Neural cell (in vitro differentiated cells): ENCODE results near the gene PAEP. TPM values are rescaled to one million over a fixed set of nuclear protein-coding genes. Genes with fewer than 3 reads are reported as not detected.

ENCODE experiments used
- H2AFZ ChIP-seq: fragments of 200-600, 300-800 bp; sonication (generic), shearing (Covaris generic); 2 replicates; pipeline ENCODE4 v1.6.0; 2014; ENCODE audit warnings: low read depth, mild to moderate bottlenecking, antibody characterized with exemption, low read length, moderate library complexity
- H3F3A ChIP-seq: fragments of 200-600 bp; shearing (Covaris generic); 2 replicates; pipeline ENCODE4 v1.6.1; 2016; ENCODE audit warnings: mild to moderate bottlenecking, moderate library complexity, mixed read lengths, antibody characterized with exemption, low read length; ENCODE audit not compliant: insufficient read depth, poor library complexity, severe bottlenecking
- H3K27ac ChIP-seq: fragments of 200-600, 300-800 bp; sonication (generic), shearing (Covaris generic); 2 replicates; pipeline ENCODE4 v1.5.1; 2014; ENCODE audit warnings: mild to moderate bottlenecking, low read length, moderate library complexity
- H3K27me3 ChIP-seq: fragments of 300-800, 200-600 bp; sonication (generic), shearing (Covaris generic); 2 replicates; pipeline ENCODE4 v1.6.0; 2014; ENCODE audit warnings: mild to moderate bottlenecking, low read depth, low read length, moderate library complexity; ENCODE audit not compliant: insufficient read depth
- H3K36me3 ChIP-seq: fragments of 300-800, 200-600 bp; sonication (generic), shearing (Covaris generic); 2 replicates; pipeline ENCODE4 v1.5.1; 2014; ENCODE audit warnings: mild to moderate bottlenecking, antibody characterized with exemption, low read length, moderate library complexity; ENCODE audit not compliant: insufficient read depth
- H3K4me2 ChIP-seq: fragments of 300-800, 200-600 bp; sonication (generic), shearing (Covaris generic); 2 replicates; pipeline ENCODE4 v1.6.0; 2014; ENCODE audit warnings: mild to moderate bottlenecking, low read length
- H3K4me3 ChIP-seq: fragments of 300-800, 200-600 bp; sonication (generic), shearing (Covaris generic); 2 replicates; pipeline ENCODE4 v1.5.1; 2014; ENCODE audit warnings: mild to moderate bottlenecking, low read length, moderate library complexity
- H3K79me2 ChIP-seq: fragments of 200-600 bp; shearing (Covaris generic); replicated peaks from 2 replicates; pipeline ENCODE4 v1.6.0; 2014; ENCODE audit warnings: mild to moderate bottlenecking, low read length, moderate library complexity; ENCODE audit not compliant: insufficient read depth
- H3K9ac ChIP-seq: fragments of 300-800, 200-600 bp; sonication (generic), shearing (Covaris generic); 2 replicates; pipeline ENCODE4 v1.6.1; 2016; ENCODE audit warnings: mild to moderate bottlenecking, low read length, mixed read lengths
- H3K9me2 ChIP-seq: fragments of 200-600 bp; shearing (Covaris generic); 2 replicates; pipeline ENCODE4 v1.6.1; 2016; ENCODE audit warnings: mild to moderate bottlenecking, low read length, mixed read lengths; ENCODE audit not compliant: insufficient read depth
- H3K9me3 ChIP-seq: fragments of 200-600, 300-800 bp; sonication (generic), shearing (Covaris generic); 2 replicates; pipeline ENCODE4 v1.6.1; 2016; ENCODE audit warnings: mild to moderate bottlenecking, mixed run types, low read length, moderate library complexity, mixed read lengths
- H4K20me1 ChIP-seq: fragments of 200-600 bp; shearing (Covaris generic); 2 replicates; pipeline ENCODE4 v1.6.1; 2016; ENCODE audit warnings: mild to moderate bottlenecking, mixed run types; ENCODE audit not compliant: insufficient read depth
- EP300 ChIP-seq: fragments of 450-650 bp; conservative IDR thresholded peaks from 2 replicates; pipeline ENCODE4 v1.6.1; 2014; ENCODE audit warnings: antibody characterized with exemption, mild to moderate bottlenecking, moderate library complexity; ENCODE audit not compliant: poor library complexity, severe bottlenecking
- EZH2 ChIP-seq: fragments of 200-600, 300-800 bp; shearing (Covaris generic), sonication (generic); IDR thresholded peaks from 2 replicates; pipeline ENCODE4 v1.6.1; 2014; ENCODE audit warnings: antibody characterized with exemption, low read length, borderline replicate concordance, mild to moderate bottlenecking; ENCODE audit not compliant: insufficient read depth, poor library complexity, severe bottlenecking
- MXI1 ChIP-seq: fragments of 450-650 bp; conservative IDR thresholded peaks from 2 replicates; pipeline ENCODE4 v1.6.1; 2014; ENCODE audit warnings: antibody characterized with exemption, mild to moderate bottlenecking; ENCODE audit not compliant: poor library complexity, severe bottlenecking
- POLR2AphosphoS5 ChIP-seq: IDR thresholded peaks from 2 replicates; pipeline ENCODE4 v1.6.1; 2012
- RAD21 ChIP-seq: fragments of 450-650 bp; conservative IDR thresholded peaks from 2 replicates; pipeline ENCODE4 v1.6.1; 2014; ENCODE audit warnings: antibody characterized with exemption, mild to moderate bottlenecking, moderate library complexity
- SMC3 ChIP-seq: fragments of 450-650 bp; conservative IDR thresholded peaks from 2 replicates; pipeline ENCODE4 v1.6.1; 2014; ENCODE audit warnings: antibody characterized with exemption, mild to moderate bottlenecking, moderate library complexity; ENCODE audit not compliant: poor library complexity
- TAF1 ChIP-seq: IDR thresholded peaks from 2 replicates; pipeline ENCODE4 v1.6.1; 2012; ENCODE audit warnings: low read depth
- polyA plus RNA-seq: library from polyadenylated mRNA; depleted of rRNA; stranded (reverse); fragments of >200 nt; gene quantifications from 2 replicates; pipeline ENCODE4 v1.2.3, GENCODE V29; 2014
- TF ChIP-seq, protein P1 (sequence below): fragments of 450-650 bp; IDR thresholded peaks from 2 replicates; pipeline ENCODE4 v1.5.1; 2014; ENCODE audit warnings: antibody characterized with exemption, mild to moderate bottlenecking, moderate library complexity; ENCODE audit not compliant: poor library complexity, severe bottlenecking
- TF ChIP-seq, protein P2 (sequence below): IDR thresholded peaks from 2 replicates; pipeline ENCODE4 v1.6.1; 2012; ENCODE audit warnings: borderline replicate concordance

The PAEP gene
- polyA plus RNA-seq, 1 donor from 2014 or later = not detected

DNA sequence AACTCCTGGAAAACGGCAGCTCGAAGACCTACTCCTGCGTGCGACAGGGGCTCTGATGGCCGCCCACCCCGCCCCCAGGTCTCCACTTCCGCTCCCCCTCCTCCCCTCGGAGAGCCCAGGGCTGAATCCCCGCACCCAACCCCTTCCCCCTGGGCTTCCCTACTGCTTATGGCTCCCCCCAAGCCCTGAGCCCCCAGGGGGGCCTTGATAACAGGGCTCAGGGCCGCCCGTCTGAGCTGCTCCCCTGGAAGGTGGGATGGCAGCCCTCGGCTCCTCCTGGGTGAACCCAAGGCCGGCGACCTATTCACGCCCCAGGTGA is 47.4 kb downstream of the PAEP start:
- Histone ChIP-seq H3K27me3 (no peaks in the 10 kb centered on the region), H3F3A (no peaks in the 10 kb centered on the region), H3K9ac (no peak overlapping the region), H3K4me2 (no peak overlapping the region), H3K9me3 (no peaks in the 10 kb centered on the region), H3K4me3 (no peak overlapping the region), H3K36me3 (no peaks in the 10 kb centered on the region), H2AFZ (no peak overlapping the region), H4K20me1 (no peaks in the 10 kb centered on the region), H3K27ac (no peak overlapping the region), H3K79me2 (no peaks in the 10 kb centered on the region), H3K9me2 (no peaks in the 10 kb centered on the region)
- no peak for TF ChIP-seq EZH2
- no peak for TF ChIP-seq EP300
- TF ChIP-seq, protein P1, sequence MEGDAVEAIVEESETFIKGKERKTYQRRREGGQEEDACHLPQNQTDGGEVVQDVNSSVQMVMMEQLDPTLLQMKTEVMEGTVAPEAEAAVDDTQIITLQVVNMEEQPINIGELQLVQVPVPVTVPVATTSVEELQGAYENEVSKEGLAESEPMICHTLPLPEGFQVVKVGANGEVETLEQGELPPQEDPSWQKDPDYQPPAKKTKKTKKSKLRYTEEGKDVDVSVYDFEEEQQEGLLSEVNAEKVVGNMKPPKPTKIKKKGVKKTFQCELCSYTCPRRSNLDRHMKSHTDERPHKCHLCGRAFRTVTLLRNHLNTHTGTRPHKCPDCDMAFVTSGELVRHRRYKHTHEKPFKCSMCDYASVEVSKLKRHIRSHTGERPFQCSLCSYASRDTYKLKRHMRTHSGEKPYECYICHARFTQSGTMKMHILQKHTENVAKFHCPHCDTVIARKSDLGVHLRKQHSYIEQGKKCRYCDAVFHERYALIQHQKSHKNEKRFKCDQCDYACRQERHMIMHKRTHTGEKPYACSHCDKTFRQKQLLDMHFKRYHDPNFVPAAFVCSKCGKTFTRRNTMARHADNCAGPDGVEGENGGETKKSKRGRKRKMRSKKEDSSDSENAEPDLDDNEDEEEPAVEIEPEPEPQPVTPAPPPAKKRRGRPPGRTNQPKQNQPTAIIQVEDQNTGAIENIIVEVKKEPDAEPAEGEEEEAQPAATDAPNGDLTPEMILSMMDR = no peak
- TF ChIP-seq, protein P2, sequence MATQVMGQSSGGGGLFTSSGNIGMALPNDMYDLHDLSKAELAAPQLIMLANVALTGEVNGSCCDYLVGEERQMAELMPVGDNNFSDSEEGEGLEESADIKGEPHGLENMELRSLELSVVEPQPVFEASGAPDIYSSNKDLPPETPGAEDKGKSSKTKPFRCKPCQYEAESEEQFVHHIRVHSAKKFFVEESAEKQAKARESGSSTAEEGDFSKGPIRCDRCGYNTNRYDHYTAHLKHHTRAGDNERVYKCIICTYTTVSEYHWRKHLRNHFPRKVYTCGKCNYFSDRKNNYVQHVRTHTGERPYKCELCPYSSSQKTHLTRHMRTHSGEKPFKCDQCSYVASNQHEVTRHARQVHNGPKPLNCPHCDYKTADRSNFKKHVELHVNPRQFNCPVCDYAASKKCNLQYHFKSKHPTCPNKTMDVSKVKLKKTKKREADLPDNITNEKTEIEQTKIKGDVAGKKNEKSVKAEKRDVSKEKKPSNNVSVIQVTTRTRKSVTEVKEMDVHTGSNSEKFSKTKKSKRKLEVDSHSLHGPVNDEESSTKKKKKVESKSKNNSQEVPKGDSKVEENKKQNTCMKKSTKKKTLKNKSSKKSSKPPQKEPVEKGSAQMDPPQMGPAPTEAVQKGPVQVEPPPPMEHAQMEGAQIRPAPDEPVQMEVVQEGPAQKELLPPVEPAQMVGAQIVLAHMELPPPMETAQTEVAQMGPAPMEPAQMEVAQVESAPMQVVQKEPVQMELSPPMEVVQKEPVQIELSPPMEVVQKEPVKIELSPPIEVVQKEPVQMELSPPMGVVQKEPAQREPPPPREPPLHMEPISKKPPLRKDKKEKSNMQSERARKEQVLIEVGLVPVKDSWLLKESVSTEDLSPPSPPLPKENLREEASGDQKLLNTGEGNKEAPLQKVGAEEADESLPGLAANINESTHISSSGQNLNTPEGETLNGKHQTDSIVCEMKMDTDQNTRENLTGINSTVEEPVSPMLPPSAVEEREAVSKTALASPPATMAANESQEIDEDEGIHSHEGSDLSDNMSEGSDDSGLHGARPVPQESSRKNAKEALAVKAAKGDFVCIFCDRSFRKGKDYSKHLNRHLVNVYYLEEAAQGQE = no peak
- no peak for TF ChIP-seq POLR2AphosphoS5
- TF ChIP-seq SMC3 = no peak
- TF ChIP-seq MXI1 = no peak
- no peak for TF ChIP-seq TAF1
- TF ChIP-seq RAD21 = no peak

DNA sequence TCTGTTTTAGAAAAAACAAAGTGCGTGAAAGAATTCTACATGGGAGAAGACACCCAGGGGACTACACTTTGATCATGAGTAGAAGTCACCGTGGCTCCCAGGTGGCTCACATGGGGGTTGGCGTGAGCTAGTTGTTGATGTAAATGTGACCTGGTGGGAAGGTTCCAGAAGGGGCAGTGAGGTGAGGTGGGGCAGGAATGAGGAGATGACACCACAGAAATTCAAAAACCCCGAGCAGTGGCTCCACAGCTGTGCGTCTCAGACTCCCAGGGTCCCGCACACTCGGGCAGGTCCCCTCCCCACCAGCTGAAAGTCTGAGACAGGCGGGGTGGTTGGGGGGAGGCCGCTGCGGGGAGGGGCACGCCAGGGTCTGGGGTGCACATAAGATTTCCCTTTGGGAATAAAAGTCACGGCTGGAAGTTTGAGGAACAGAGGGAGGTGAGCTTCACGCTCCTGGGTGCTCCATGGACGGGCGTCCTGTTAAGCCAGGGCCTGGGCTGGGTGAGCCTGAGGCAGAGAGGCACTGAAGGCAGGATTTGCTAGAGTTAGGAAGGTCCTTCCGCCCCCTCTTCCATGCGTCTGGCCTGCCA is 47.9 kb downstream of the PAEP start:
- H3K4me2 ChIP-seq = no peak overlapping the region
- H3K9ac ChIP-seq = no peak overlapping the region
- H3K27me3 ChIP-seq = no peaks in the 10 kb centered on the region
- TF ChIP-seq, protein P2 = no peak
- TF ChIP-seq POLR2AphosphoS5 (no peak), EP300 (no peak), SMC3 (no peak), EZH2 (no peak), TAF1 (no peak), RAD21 (no peak), MXI1 (no peak)
- TF ChIP-seq, protein P1 = no peak
- H3F3A ChIP-seq = no peaks in the 10 kb centered on the region
- H2AFZ ChIP-seq = no peak overlapping the region
- no peaks in the 10 kb centered on the region for H3K9me3 ChIP-seq
- H3K9me2 ChIP-seq = no peaks in the 10 kb centered on the region
- H3K79me2 ChIP-seq = no peaks in the 10 kb centered on the region
- H4K20me1 ChIP-seq = no peaks in the 10 kb centered on the region
- no peaks in the 10 kb centered on the region for H3K36me3 ChIP-seq
- no peak overlapping the region for H3K4me3 ChIP-seq
- no peak overlapping the region for H3K27ac ChIP-seq
